HG02938 (cell line): ENCODE measurements around the gene TLN1.

ENCODE experiments used
- ATAC-seq: cut with Tn5 transposase; IDR thresholded peaks from one replicate; pipeline ENCODE4 v1.9.1; 2021; ENCODE audit warnings: mild to moderate bottlenecking, moderate library complexity; ENCODE audit not compliant: unreplicated experiment

TLN1 gene

GRCh38 chr9:35729101-35729500, 2.9 kb downstream of the TLN1 start:
- ATAC-seq: no peak

GRCh38 chr9:35728041-35728971, 3.7 kb downstream of the TLN1 start:
- no peak for ATAC-seq

GRCh38 chr9:35727676-35728040, 4.3 kb downstream of the TLN1 start:
- ATAC-seq: no peak

- ATAC-seq: no peak
These were observed 5.1 kb downstream of the TLN1 start for GRCh38 chr9:35726931-35727330.

GRCh38 chr9:35725362-35725761, 6.6 kb downstream of the TLN1 start:
- no peak for ATAC-seq

GRCh38 chr9:35723908-35724307, 8.1 kb downstream of the TLN1 start:
- ATAC-seq: no peak

GRCh38 chr9:35723426-35723825, 8.6 kb downstream of the TLN1 start:
- ATAC-seq: no peak

GRCh38 chr9:35719546-35719945, 12.4 kb downstream of the TLN1 start:
- no peak for ATAC-seq

GRCh38 chr9:35718721-35719511, 13.1 kb downstream of the TLN1 start:
- no peak for ATAC-seq

GRCh38 chr9:35717132-35717870, 14.7 kb downstream of the TLN1 start:
- no peak for ATAC-seq

GRCh38 chr9:35716230-35716629, 15.8 kb downstream of the TLN1 start:
- no peak for ATAC-seq

- no peak for ATAC-seq
These were observed 17.3 kb downstream of the TLN1 start for GRCh38 chr9:35714579-35715252.

GRCh38 chr9:35714123-35714522, 17.9 kb downstream of the TLN1 start:
- ATAC-seq: no peak

- ATAC-seq: no peak
These were observed 18.4 kb downstream of the TLN1 start for GRCh38 chr9:35713578-35713977.

- no peak for ATAC-seq
These were observed 19.1 kb downstream of the TLN1 start for GRCh38 chr9:35712762-35713400.

GRCh38 chr9:35711501-35712428, 20.2 kb downstream of the TLN1 start:
- ATAC-seq: no peak

GRCh38 chr9:35710818-35711500, 21.0 kb downstream of the TLN1 start:
- no peak for ATAC-seq

- ATAC-seq: no peak
These were observed 23.8 kb downstream of the TLN1 start for GRCh38 chr9:35708146-35708545.

- no peak for ATAC-seq
These were observed 25.0 kb downstream of the TLN1 start for GRCh38 chr9:35706951-35707350.
